Fibroblast of skin of back (primary cell): ENCODE measurements around the gene KLK7.
"Not testable (repeated sequence)": the region's sequence is repeated elsewhere in the genome, so short reads cannot be mapped to it uniquely, and the experiment has no call there.

Experiments used
- DNase-seq: peaks from one replicate; pipeline ENCODE4 v3.0.0-alpha.2; 2013

Gene KLK7

GRCh38 chr19:51010066-51010795 lies 26.5 kb upstream of the KLK7 start:
- no peak for DNase-seq

DNA sequence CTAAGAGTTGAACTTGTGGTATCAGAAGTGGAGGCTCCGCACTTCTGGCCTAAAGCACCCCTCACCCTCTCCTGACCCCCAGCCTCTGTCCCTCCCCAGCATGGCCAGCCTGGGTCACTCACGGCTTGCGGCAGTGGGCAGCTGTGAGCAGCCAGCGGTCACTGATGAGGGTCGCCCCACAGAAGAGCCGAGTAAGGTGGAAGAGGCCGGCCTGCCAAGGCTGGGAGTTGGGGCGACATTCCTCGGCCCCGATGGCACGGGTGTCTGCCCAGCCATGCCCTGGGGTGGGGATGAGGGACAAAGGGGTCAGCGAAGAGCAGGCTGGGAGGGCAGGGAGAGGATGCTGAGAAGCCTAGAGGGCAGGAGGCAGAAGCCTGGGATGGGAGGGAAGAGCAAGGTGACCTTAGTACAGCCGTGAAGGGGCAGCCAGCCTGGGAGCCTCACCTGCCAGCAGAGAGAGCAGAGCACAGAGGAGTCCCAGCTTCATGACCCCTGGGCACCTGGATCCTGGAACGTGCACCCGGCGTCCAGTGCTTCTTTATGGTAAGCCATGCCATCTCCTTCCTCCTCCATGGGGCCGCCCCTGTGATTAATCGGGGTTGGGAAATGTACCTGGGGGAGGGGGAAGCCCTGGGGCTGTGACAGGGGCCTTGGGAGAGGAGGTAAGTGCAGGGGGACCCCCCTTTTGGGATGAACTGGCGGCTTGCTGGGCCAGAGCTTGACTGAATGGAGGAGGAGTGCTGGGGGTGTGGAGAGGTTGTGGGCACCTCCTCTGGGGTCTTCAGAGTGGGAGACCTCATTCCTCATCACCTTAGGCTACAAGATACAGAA lies 25.6 kb upstream of the KLK7 start:
- no peak for DNase-seq

DNA sequence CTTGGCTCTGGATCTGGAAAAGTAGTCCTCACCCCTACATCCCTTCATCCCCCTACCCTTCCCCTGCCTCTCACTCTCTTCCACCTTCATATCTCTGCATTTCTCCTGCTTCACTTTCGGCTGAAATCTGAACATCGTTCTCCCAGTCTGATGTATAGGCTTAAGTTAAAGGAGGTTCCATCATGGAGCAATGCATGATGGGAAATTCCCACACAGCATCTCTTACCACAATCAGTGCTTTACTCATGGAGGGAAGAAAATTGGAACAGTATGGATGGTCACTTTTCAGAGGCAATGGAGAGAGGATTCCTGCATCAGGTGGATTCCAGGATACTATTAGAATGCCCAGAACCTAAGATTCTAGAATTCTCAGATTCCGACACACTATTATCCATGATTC lies 23.8 kb upstream of the KLK7 start:
- DNase-seq, result no peak

GRCh38 chr19:51006406-51006805 lies 22.7 kb upstream of the KLK7 start:
- DNase-seq, result no peak

DNA sequence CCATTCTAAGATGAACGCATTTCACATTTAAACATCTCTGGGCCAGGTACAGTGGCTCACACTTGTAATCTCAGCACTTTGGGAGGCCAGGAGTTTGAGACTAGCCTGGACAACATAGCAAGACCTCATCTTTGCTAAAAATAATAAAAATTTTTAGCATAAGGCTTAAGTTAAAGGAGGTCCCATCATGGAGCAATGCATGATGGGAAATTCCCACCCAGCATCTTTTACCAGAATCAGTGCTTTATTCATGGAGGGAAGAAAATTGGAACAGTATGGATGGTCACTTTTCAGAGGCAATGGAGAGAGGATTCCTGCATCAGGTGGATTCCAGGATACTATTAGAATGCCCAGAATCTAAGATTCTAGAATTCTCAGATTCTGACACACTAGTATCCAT lies 21.5 kb upstream of the KLK7 start:
- no peak for DNase-seq

GRCh38 chr19:51003316-51003715 lies 19.6 kb upstream of the KLK7 start:
- DNase-seq, result no peak

DNA sequence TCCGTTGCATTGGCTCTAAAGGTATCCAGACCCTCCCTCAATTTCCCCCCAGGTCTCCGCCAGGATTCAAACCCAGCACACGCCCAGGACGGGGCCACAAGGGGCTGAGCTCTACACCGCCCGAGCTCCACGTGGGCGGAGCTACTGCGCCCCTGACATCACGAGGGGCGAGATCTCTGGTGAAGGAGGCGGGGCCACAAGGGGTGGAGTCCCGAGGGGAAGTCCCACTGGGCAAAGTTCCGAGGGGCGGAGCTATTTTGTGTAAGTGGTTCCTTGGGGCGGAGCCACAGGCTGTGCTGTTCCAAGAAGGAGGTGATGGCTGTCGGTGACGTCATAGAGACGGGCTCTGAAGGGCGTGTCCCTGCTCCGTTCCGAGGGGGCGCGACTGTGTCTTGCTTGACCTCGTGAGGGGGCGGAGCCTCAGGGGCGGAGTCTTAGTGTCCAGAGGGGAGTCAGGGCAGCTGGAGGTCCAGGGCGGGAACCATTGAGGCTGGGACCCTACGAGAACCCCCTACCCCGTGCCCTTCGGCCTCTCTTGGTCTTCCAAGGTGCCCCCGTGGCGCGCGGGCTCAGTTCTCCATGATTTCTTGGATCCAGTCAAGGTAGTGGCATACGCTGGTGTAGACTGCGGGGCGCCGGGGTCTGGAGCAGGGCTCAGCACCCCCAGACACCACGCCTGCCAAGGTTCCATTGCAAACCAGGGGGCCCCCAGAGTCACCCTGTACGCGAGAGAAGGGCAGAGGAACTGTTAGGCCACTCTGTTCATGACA lies 19.0 kb upstream of the KLK7 start:
- DNase-seq, result peak; percentile 2

GRCh38 chr19:51002089-51002532 lies 18.4 kb upstream of the KLK7 start:
- no peak for DNase-seq

GRCh38 chr19:51001515-51001914 lies 17.8 kb upstream of the KLK7 start, which contains the start of gene KLK8:
Gene KLK8, minus strand, starts transcription at chr19:51001604. Its CDS starts 437 bp downstream, at chr19:51001167.
- DNase-seq, result no peak

- no peak for DNase-seq
Observed at GRCh38 chr19:51000981-51001380, 17.3 kb upstream of the KLK7 start.

DNA sequence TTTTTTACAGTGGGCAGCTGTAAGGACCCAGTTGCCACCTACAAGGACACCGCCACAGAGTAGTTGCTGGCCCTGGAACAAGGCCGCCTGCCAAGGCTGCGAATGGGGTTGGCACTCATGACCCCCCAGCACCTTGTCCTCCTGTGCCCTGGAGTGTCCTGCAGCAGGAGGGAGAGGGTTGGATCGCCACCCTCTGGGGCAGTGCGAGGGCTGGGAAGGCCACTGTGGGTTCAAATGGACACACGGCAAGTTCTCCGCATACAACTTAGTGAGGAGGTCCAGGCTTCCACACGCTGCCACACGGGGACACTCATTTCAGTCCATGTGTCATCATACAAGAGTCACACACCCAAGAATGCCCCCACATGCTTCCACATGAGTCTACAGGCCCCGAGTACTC lies 16.7 kb upstream of the KLK7 start:
- DNase-seq, result no peak

GRCh38 chr19:50998686-50999085 lies 15.0 kb upstream of the KLK7 start:
- DNase-seq, result no peak

- DNase-seq, result no peak
Observed at GRCh38 chr19:50998061-50998460, 14.3 kb upstream of the KLK7 start.

DNA sequence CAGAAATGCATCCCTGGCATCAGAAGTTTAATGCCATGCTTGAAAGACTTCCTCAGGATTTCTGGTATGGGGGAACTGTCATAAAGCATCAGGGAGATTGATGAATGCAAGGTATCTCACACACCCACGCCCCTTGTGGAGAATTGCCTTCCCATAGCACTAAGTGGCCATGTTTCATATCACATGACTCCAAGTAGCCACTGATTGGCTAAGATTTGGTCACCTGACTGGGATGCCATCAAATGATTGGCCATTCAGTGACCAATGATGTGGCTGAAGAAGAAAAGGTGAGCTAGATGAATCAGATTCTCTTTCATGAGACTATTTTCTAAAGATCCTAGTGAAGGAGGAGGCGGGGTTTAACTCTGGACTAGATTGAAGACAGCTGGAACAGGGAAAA lies 10.4 kb upstream of the KLK7 start:
- DNase-seq, result no peak

GRCh38 chr19:50992666-50993035 lies 8.9 kb upstream of the KLK7 start:
- DNase-seq, result no peak

DNA sequence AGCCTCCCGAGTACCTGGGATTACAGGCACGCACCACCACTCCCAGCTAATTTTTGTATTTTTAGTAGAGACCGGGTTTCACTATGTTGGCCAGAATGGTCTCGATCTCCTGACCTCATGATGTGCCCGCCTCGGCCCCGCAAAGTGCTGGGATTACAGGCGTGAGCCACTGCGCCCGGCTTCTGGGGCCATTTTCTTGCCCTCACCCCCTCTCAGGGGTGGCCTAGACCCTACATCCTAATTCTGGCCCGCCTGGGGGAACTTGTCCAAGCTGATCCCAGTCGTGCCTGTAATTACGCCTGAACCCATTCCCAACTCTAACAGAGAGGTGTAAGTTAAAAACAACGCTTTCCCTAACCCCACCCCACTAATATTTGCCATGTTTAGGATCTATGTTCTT lies 699 bp upstream of the KLK7 start:
- not testable (repeated sequence) for DNase-seq

- no peak for DNase-seq
Observed at GRCh38 chr19:50982186-50982585, 1.5 kb downstream of the KLK7 start.

- DNase-seq, result no peak
Observed at GRCh38 chr19:50981587-50982146, 2.0 kb downstream of the KLK7 start.

DNA sequence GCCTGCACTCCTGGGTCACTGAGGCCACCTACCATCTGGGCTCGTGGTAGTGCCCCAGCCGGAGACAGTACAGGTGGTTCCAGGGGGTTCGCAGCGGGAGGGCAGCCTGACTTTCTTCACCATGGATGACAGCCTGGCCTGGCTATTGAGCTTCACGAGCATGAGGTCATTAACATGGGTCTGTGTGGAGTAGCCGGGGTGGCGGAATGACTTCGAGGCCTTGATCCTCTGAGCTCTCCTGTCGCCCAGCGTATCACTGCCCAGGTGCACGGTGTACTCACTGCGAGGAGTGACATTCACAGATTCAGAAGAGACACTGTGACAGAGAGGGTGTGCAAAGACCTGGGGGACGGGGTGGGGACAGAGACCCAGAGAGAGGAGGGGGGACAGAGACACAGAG lies 3.5 kb downstream of the KLK7 start:
- DNase-seq, result no peak

- no peak for DNase-seq
Observed at GRCh38 chr19:50979758-50980157, 4.0 kb downstream of the KLK7 start.

DNA sequence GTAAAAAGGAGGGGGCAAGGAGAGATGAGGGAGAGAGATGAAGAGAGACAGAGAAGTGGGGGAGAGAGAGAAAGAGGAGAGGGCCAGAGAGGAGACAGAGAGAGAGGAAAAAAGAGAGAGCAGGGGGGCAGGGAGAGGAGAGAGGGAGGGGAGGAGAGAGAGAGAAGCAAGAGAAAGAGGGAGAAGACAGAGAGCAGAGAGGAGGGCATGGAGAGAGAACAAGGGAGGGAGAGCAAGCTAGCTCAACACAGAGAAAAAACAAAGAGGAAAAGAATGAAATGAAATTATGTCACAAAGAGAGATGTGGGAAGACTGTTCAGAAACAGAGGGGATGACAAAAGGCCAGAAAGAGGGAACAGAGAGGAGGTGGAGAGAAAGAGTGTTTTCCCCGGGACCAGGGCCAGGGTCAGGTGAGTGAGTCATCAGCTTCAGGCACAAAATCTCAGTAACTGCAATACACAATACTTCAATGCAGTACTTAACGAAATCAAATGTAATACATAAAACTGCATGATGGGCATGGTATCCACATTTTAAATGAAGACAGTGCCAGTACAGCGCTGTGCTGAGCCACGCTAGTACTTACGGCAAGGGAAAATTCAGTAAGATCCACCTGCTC lies 4.8 kb downstream of the KLK7 start:
- no peak for DNase-seq

DNA sequence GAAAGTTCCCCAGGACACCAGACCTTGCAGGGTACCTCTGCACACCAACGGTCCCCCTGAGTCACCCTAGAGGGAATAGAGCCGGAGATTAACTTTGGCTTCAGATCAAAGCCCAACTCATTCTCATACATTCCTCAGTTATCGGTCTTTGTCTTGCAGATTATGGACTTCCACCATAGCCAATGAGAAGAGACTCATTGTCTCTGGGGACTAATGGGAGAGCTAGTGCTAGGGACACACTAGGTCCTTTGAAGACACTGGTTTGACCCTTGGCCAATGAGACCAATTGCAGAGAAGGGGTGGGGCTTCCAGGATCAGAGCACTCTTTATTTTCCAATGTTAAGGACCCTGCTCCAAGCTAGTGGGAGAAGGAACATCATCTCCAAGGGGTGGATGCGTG lies 6.1 kb downstream of the KLK7 start:
- DNase-seq, result no peak
